SH-SY5Y (cell line): ENCODE measurements around the gene ARHGAP33.

ENCODE experiments used
- GATA2 ChIP-seq: IDR thresholded peaks from 2 replicates; pipeline ENCODE4 v1.6.1; 2011; ENCODE audit warnings: mild to moderate bottlenecking, low read depth, low read length
- GATA3 ChIP-seq: IDR thresholded peaks from 2 replicates; pipeline ENCODE4 v1.6.1; 2011; ENCODE audit warnings: low read depth, mild to moderate bottlenecking, low read length, moderate library complexity

DNA sequence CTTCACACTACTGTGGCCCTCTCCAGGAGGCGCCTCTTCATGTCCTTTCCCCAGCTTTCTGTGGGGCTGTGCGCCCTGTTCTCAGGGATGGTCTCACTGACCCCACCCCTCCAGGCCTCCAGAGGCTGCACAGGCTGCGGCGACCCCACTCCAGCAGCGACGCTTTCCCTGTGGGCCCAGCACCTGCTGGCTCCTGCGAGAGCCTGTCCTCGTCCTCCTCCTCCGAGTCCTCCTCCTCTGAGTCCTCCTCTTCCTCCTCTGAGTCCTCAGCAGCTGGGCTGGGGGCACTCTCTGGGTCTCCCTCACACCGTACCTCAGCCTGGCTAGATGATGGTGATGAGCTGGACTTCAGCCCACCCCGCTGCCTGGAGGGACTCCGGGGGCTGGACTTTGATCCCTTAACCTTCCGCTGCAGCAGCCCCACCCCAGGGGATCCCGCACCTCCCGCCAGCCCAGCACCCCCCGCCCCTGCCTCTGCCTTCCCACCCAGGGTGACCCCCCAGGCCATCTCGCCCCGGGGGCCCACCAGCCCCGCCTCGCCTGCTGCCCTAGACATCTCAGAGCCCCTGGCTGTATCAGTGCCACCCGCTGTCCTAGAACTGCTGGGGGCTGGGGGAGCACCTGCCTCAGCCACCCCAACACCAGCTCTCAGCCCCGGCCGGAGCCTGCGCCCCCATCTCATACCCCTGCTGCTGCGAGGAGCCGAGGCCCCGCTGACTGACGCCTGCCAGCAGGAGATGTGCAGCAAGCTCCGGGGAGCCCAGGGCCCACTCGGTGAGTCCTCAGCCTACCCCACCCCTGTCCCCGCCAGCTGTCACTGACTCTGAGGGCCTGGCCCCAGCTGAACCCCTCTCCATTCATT, 11.2 kb downstream of the ARHGAP33 start:
- TF ChIP-seq GATA2: no peak
- no peak for TF ChIP-seq GATA3
